ENCODE data around the gene FAM25G. TPM values are rescaled to one million over a fixed set of nuclear protein-coding genes. Genes with fewer than 3 reads are reported as not detected.

The FAM25G gene
- total RNA-seq (2022; extraction: Qiagen RNA extraction; ENCODE audit: low read depth) = 1.3 to 2.7 TPM in 2 of 5 replicates, not detected in the others

DNA sequence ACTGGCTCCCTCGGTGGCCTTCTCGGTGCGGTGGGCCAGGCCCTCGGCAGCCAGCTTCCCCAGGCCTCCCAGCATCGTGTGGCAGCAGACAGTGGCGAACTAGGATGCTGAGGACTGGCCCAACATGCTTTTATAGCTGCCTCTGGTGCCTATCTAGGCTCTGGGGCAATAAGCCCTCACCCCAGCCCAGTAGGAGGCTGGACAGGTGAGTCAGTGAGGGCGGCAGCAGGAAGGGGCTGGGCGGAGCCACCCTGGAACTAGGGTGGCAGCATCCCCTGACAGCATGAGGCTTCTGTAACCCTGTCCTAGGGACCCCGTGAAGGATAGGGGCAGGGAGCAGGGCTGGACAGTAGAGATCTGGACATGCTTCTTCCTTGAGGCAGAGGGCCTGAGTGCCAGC is at the start of gene FAM25G:
FAM25G (minus strand) TSS at position 101 of the 400 bp plus-strand sequence; CDS start at position 75, 26 bp downstream.

DNA sequence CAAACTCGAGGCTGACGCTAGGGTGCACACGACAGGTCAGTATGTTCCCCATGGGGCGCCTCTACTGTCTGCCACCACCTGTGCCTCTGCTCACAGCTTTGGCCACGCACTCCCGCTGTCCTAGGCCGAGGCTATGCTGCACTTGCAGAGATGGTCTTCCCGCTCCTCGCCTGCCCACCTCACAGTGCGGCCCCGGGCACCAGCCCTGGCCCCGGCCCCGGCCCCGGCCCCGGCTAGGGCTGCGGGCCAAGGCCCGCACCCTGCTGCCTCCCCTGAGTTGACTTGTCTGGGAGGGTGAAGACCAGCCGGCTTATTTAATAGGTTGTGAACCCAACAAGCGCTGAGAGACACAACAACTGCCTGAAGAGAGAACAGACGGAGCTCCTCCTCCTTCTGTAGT is 32.0 kb upstream of the FAM25G start, which contains the start of gene AGAP9:
AGAP9 (minus strand) TSS at position 164 of the 400 bp plus-strand sequence; CDS start at position 52, 112 bp downstream.

GRCh38 chr10:47483923-47484322 is 7.6 kb downstream of the FAM25G start, which contains the start of gene ANXA8:
Gene ANXA8, minus strand, starts transcription at chr10:47484115. Its CDS starts 182 bp downstream, at chr10:47483933.

Other genes with a start within 250 kb of the FAM25G start
- 0.06 to 0.22 TPM (median 0.07 TPM) in 4 of 5 replicates, not detected in the other for gene GDF10, start 191.5 kb downstream of the FAM25G start, total RNA-seq (2022; extraction: Qiagen RNA extraction; ENCODE audit: low read depth)
- gene GDF2, start 169.2 kb downstream of the FAM25G start, total RNA-seq (2022; extraction: Qiagen RNA extraction; ENCODE audit: low read depth) = not detected in 5 replicates
- not detected in 5 replicates for gene RBP3, start 143.3 kb downstream of the FAM25G start, total RNA-seq (2022; extraction: Qiagen RNA extraction; ENCODE audit: low read depth)
- 9.7 to 13.1 TPM (median 11.6 TPM) in 5 replicates for gene ZNF488, start 107.4 kb downstream of the FAM25G start, total RNA-seq (2022; extraction: Qiagen RNA extraction; ENCODE audit: low read depth)
- gene ANXA8, start 7.6 kb downstream of the FAM25G start, total RNA-seq (2022; extraction: Qiagen RNA extraction; ENCODE audit: low read depth) = 30.3 to 42.6 TPM (median 35.9 TPM) in 5 replicates
- 8.4 to 9.7 TPM (median 9.1 TPM) in 5 replicates for gene AGAP9, start 31.9 kb upstream of the FAM25G start, total RNA-seq (2022; extraction: Qiagen RNA extraction; ENCODE audit: low read depth)